ENCODE measurements around the gene LCE1B.

Gene LCE1B

GRCh38 chr1:152824964-152825363, 13.2 kb downstream of the LCE1B start:
- no peaks in the 10 kb centered on the region for H3K9me3 Mint-ChIP-seq
- H3K27ac Mint-ChIP-seq, result no peak overlapping the region
- H3K36me3 Mint-ChIP-seq (ENCODE audit: low read depth), result no peaks in the 10 kb centered on the region
- H3K27me3 Mint-ChIP-seq, result peaks cover 52% of the 10 kb centered on the region
- H3K4me3 Mint-ChIP-seq, result no peak overlapping the region
- H3K4me1 Mint-ChIP-seq (ENCODE audit: low read depth), result no peaks in the 10 kb centered on the region

GRCh38 chr1:152827173-152827572, 15.4 kb downstream of the LCE1B start, which contains the start of gene LCE1A:
Gene LCE1A, plus strand, starts transcription at chr1:152827473. Its CDS starts 0 bp downstream, at chr1:152827473.
- no peaks in the 10 kb centered on the region for H3K4me1 Mint-ChIP-seq (ENCODE audit: low read depth)
- no peak within 1 kb of the TSS for H3K27ac Mint-ChIP-seq
- no peaks in the 10 kb centered on the region for H3K9me3 Mint-ChIP-seq
- no peak within 1 kb of the TSS for H3K4me3 Mint-ChIP-seq
- no peaks in the 10 kb centered on the region for H3K36me3 Mint-ChIP-seq (ENCODE audit: low read depth)
- peaks cover 55% of the 10 kb centered on the region for H3K27me3 Mint-ChIP-seq

- Mint-ChIP-seq H3K27ac (no peak overlapping the region), H3K9me3 (no peaks in the 10 kb centered on the region), H3K4me3 (no peak overlapping the region), H3K4me1 (ENCODE audit: low read depth) (no peaks in the 10 kb centered on the region), H3K36me3 (ENCODE audit: low read depth) (no peaks in the 10 kb centered on the region), H3K27me3 (peaks cover 5% of the 10 kb centered on the region)
Observed at GRCh38 chr1:152836870-152837269, 25.1 kb downstream of the LCE1B start.

GRCh38 chr1:152842556-152842955, 30.8 kb downstream of the LCE1B start, which contains the start of gene LCE6A:
Gene LCE6A, plus strand, starts transcription at chr1:152842856. Its CDS starts 665 bp downstream, at chr1:152843521.
- Mint-ChIP-seq H3K9me3 (no peaks in the 10 kb centered on the region), H3K4me3 (no peak within 1 kb of the TSS), H3K4me1 (ENCODE audit: low read depth) (no peaks in the 10 kb centered on the region), H3K27me3 (peaks cover 11% of the 10 kb centered on the region), H3K36me3 (ENCODE audit: low read depth) (no peaks in the 10 kb centered on the region), H3K27ac (no peak within 1 kb of the TSS)

GRCh38 chr1:152855661-152856060, 43.9 kb downstream of the LCE1B start:
- H3K27ac Mint-ChIP-seq, result no peak overlapping the region
- peaks cover 10% of the 10 kb centered on the region for H3K27me3 Mint-ChIP-seq
- H3K4me3 Mint-ChIP-seq, result no peak overlapping the region
- H3K36me3 Mint-ChIP-seq (ENCODE audit: low read depth), result no peaks in the 10 kb centered on the region
- H3K9me3 Mint-ChIP-seq, result no peaks in the 10 kb centered on the region
- no peaks in the 10 kb centered on the region for H3K4me1 Mint-ChIP-seq (ENCODE audit: low read depth)

- H3K27ac Mint-ChIP-seq, result no peak overlapping the region
- H3K9me3 Mint-ChIP-seq, result no peaks in the 10 kb centered on the region
- H3K4me3 Mint-ChIP-seq, result no peak overlapping the region
- H3K27me3 Mint-ChIP-seq, result peaks cover 16% of the 10 kb centered on the region
- H3K4me1 Mint-ChIP-seq (ENCODE audit: low read depth), result no peaks in the 10 kb centered on the region
- no peaks in the 10 kb centered on the region for H3K36me3 Mint-ChIP-seq (ENCODE audit: low read depth)
Observed at GRCh38 chr1:152858062-152858461, 46.3 kb downstream of the LCE1B start.

GRCh38 chr1:152859696-152860095, 47.9 kb downstream of the LCE1B start, which contains the start of gene LCE7A:
Gene LCE7A, plus strand, starts transcription at chr1:152859996. Its CDS starts 702 bp downstream, at chr1:152860698.
- H3K4me3 Mint-ChIP-seq, result no peak within 1 kb of the TSS
- H3K27me3 Mint-ChIP-seq, result peaks cover 16% of the 10 kb centered on the region
- no peaks in the 10 kb centered on the region for H3K4me1 Mint-ChIP-seq (ENCODE audit: low read depth)
- H3K9me3 Mint-ChIP-seq, result no peaks in the 10 kb centered on the region
- no peaks in the 10 kb centered on the region for H3K36me3 Mint-ChIP-seq (ENCODE audit: low read depth)
- H3K27ac Mint-ChIP-seq, result no peak within 1 kb of the TSS

GRCh38 chr1:152860129-152860528, 48.4 kb downstream of the LCE1B start:
- no peak overlapping the region for H3K4me3 Mint-ChIP-seq
- H3K9me3 Mint-ChIP-seq, result no peaks in the 10 kb centered on the region
- H3K27me3 Mint-ChIP-seq, result peaks cover 16% of the 10 kb centered on the region

GRCh38 chr1:152861374-152861773, 49.6 kb downstream of the LCE1B start:
- no peak overlapping the region for H3K27ac Mint-ChIP-seq
- no peaks in the 10 kb centered on the region for H3K36me3 Mint-ChIP-seq (ENCODE audit: low read depth)

More at GRCh38 chr1:152860129-152860528, 48.4 kb downstream of the LCE1B start:
- H3K4me1 Mint-ChIP-seq (ENCODE audit: low read depth), result no peaks in the 10 kb centered on the region
- H3K36me3 Mint-ChIP-seq (ENCODE audit: low read depth), result no peaks in the 10 kb centered on the region
- no peak overlapping the region for H3K27ac Mint-ChIP-seq

More at GRCh38 chr1:152861374-152861773, 49.6 kb downstream of the LCE1B start:
- Mint-ChIP-seq H3K4me1 (ENCODE audit: low read depth) (no peaks in the 10 kb centered on the region), H3K9me3 (no peaks in the 10 kb centered on the region), H3K4me3 (no peak overlapping the region), H3K27me3 (peaks cover 16% of the 10 kb centered on the region)

Data from stimulated activated naive CD8-positive, alpha-beta T cell treated with anti-CD3 and anti-CD28 coated beads, Interleukin-15, Interleukin-2, amounts not matched to agents 100 ng/mL and 50 ng/mL, for 24 hours (primary cell).